ENCODE measurements around the gene REXO4. TPM values are rescaled to one million over a fixed set of nuclear protein-coding genes. Genes with fewer than 3 reads are reported as not detected.

The REXO4 gene
- polyA plus RNA-seq, 1 of the 3 experiments (the other 2 are of a cell fraction): 37.3 TPM

DNA sequence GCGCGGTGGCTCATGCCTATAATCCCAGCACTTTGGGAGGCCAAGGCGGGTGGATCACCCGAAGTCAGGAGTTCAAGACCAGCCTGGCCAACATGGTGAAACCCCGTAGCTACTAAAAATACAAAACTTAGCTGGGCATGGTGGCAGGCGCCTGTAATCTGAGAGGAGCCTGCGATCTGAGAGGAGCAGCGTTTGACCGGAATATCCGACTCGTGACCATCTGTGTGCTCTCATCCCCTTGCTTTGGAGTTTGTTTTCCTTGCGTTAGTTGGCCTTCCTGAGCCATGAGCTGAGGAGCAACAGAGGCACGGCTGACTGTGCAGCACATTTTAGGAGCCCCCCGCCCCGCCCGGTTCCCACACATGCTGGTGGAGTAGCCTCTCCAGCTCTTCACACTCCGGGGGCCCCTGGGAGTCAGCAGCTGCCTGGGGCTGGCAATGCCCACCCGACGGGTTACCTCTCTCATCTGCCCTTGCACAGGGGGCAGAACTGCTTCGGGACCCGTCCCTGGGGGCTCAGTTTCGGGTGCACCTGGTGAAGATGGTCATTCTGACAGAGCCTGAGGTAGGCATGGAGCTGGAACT lies 7.3 kb upstream of the REXO4 start:
- H2AFZ ChIP-seq (ENCODE audit: low read depth): no peak overlapping the region
- CTCF ChIA-PET: interaction anchor here (1.6 kb wide), 1 partner anchor 28 kb away, joined by 4 read pairs; no protein-coding TSS in a partner anchor
- H3K79me2 ChIP-seq (ENCODE audit: insufficient read depth): no peaks in the 10 kb centered on the region
- 92% methylated on average over 12 of the region's 22 CpGs for WGBS (ENCODE audit: low lambda C conversion rate)
- no peaks in the 10 kb centered on the region for H4K20me1 ChIP-seq (ENCODE audit: insufficient read depth)
- no peak for TF ChIP-seq MEF2A (IDR thresholded peaks at IDR 0.05; ENCODE audit: borderline replicate concordance, low read depth)
- no peak for TF ChIP-seq TEAD4 (IDR thresholded peaks at IDR 0.05; ENCODE audit: borderline replicate concordance, insufficient read depth)
- TF ChIP-seq, protein P1, sequence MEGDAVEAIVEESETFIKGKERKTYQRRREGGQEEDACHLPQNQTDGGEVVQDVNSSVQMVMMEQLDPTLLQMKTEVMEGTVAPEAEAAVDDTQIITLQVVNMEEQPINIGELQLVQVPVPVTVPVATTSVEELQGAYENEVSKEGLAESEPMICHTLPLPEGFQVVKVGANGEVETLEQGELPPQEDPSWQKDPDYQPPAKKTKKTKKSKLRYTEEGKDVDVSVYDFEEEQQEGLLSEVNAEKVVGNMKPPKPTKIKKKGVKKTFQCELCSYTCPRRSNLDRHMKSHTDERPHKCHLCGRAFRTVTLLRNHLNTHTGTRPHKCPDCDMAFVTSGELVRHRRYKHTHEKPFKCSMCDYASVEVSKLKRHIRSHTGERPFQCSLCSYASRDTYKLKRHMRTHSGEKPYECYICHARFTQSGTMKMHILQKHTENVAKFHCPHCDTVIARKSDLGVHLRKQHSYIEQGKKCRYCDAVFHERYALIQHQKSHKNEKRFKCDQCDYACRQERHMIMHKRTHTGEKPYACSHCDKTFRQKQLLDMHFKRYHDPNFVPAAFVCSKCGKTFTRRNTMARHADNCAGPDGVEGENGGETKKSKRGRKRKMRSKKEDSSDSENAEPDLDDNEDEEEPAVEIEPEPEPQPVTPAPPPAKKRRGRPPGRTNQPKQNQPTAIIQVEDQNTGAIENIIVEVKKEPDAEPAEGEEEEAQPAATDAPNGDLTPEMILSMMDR (IDR thresholded peaks at IDR 0.05): no peak
- TF ChIP-seq, protein P2, sequence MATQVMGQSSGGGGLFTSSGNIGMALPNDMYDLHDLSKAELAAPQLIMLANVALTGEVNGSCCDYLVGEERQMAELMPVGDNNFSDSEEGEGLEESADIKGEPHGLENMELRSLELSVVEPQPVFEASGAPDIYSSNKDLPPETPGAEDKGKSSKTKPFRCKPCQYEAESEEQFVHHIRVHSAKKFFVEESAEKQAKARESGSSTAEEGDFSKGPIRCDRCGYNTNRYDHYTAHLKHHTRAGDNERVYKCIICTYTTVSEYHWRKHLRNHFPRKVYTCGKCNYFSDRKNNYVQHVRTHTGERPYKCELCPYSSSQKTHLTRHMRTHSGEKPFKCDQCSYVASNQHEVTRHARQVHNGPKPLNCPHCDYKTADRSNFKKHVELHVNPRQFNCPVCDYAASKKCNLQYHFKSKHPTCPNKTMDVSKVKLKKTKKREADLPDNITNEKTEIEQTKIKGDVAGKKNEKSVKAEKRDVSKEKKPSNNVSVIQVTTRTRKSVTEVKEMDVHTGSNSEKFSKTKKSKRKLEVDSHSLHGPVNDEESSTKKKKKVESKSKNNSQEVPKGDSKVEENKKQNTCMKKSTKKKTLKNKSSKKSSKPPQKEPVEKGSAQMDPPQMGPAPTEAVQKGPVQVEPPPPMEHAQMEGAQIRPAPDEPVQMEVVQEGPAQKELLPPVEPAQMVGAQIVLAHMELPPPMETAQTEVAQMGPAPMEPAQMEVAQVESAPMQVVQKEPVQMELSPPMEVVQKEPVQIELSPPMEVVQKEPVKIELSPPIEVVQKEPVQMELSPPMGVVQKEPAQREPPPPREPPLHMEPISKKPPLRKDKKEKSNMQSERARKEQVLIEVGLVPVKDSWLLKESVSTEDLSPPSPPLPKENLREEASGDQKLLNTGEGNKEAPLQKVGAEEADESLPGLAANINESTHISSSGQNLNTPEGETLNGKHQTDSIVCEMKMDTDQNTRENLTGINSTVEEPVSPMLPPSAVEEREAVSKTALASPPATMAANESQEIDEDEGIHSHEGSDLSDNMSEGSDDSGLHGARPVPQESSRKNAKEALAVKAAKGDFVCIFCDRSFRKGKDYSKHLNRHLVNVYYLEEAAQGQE (IDR thresholded peaks at IDR 0.05; ENCODE audit: low read depth, low read length): no peak
- TF ChIP-seq FOXM1 (IDR thresholded peaks at IDR 0.05; ENCODE audit: low read depth): no peak
- TF ChIP-seq, protein P3, sequence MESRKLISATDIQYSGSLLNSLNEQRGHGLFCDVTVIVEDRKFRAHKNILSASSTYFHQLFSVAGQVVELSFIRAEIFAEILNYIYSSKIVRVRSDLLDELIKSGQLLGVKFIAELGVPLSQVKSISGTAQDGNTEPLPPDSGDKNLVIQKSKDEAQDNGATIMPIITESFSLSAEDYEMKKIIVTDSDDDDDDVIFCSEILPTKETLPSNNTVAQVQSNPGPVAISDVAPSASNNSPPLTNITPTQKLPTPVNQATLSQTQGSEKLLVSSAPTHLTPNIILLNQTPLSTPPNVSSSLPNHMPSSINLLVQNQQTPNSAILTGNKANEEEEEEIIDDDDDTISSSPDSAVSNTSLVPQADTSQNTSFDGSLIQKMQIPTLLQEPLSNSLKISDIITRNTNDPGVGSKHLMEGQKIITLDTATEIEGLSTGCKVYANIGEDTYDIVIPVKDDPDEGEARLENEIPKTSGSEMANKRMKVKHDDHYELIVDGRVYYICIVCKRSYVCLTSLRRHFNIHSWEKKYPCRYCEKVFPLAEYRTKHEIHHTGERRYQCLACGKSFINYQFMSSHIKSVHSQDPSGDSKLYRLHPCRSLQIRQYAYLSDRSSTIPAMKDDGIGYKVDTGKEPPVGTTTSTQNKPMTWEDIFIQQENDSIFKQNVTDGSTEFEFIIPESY (IDR thresholded peaks at IDR 0.05; ENCODE audit: borderline replicate concordance, low read depth): no peak
- TF ChIP-seq NRF1 (IDR thresholded peaks at IDR 0.05; ENCODE audit: low read depth, low read length): no peak
- no peak for TF ChIP-seq SMC3 (IDR thresholded peaks at IDR 0.05; ENCODE audit: low read depth, low read length)
- TF ChIP-seq, protein P4, sequence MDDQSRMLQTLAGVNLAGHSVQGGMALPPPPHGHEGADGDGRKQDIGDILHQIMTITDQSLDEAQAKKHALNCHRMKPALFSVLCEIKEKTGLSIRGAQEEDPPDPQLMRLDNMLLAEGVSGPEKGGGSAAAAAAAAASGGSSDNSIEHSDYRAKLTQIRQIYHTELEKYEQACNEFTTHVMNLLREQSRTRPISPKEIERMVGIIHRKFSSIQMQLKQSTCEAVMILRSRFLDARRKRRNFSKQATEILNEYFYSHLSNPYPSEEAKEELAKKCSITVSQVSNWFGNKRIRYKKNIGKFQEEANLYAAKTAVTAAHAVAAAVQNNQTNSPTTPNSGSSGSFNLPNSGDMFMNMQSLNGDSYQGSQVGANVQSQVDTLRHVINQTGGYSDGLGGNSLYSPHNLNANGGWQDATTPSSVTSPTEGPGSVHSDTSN (IDR thresholded peaks at IDR 0.05): no peak
- TF ChIP-seq, protein P5, sequence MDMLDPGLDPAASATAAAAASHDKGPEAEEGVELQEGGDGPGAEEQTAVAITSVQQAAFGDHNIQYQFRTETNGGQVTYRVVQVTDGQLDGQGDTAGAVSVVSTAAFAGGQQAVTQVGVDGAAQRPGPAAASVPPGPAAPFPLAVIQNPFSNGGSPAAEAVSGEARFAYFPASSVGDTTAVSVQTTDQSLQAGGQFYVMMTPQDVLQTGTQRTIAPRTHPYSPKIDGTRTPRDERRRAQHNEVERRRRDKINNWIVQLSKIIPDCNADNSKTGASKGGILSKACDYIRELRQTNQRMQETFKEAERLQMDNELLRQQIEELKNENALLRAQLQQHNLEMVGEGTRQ (IDR thresholded peaks at IDR 0.05; ENCODE audit: borderline replicate concordance, low read depth, low read length): no peak
- TF ChIP-seq RXRA (IDR thresholded peaks at IDR 0.05; ENCODE audit: borderline replicate concordance, low read depth): no peak
- no peak for TF ChIP-seq JUND (IDR thresholded peaks at IDR 0.05)
- TF ChIP-seq FOSL2 (IDR thresholded peaks at IDR 0.05; ENCODE audit: borderline replicate concordance, low read depth): no peak
- TF ChIP-seq POLR2AphosphoS5 (IDR thresholded peaks at IDR 0.05; ENCODE audit: low read depth, low read length): no peak
- no peak for TF ChIP-seq GATA2 (CRISPR knock-in tag; IDR thresholded peaks at IDR 0.05)
- no peak for TF ChIP-seq ELF1 (IDR thresholded peaks at IDR 0.05)
- no peaks in the 10 kb centered on the region for H3K27me3 ChIP-seq (ENCODE audit: insufficient read depth)
- DNase-seq: no peak
- no peak overlapping the region for H3K9ac ChIP-seq
- no peaks in the 10 kb centered on the region for H3K9me3 ChIP-seq
- H3F3A ChIP-seq (replicated peaks; ENCODE audit: insufficient read depth): no peaks in the 10 kb centered on the region
- no peak overlapping the region for H3K4me2 ChIP-seq
- H3K9me2 ChIP-seq: no peaks in the 10 kb centered on the region
- H3K27ac ChIP-seq (ENCODE audit: low read depth in 2 of 2, low read length in 1 of 2): no peak overlapping the region
- no peak overlapping the region for H3K4me3 ChIP-seq (ENCODE audit: low read depth in 2 of 2, low read length in 1 of 2)
- POLR2A ChIA-PET: no interaction called here
- H3K36me3 ChIP-seq (replicated peaks in 1 of 2; ENCODE audit: control insufficient read depth in 1 of 2, insufficient read depth in 2 of 2, low read length in 1 of 2): no peaks in the 10 kb centered on the region
- H3K4me1 ChIP-seq (ENCODE audit: control insufficient read depth in 1 of 2, insufficient read depth in 2 of 2, low read depth in 1 of 2, low read length in 1 of 2): no peaks in the 10 kb centered on the region; a peak in 1 of 4 replicates
